Activated CD8-positive, alpha-beta memory T cell treated with anti-CD3 and anti-CD28 coated beads, Interleukin-2, amount 10 ng/mL, durations not matched to agents 7 days and 5 days (primary cell): ENCODE measurements around the gene PCDHGA1. TPM values are rescaled to one million over a fixed set of nuclear protein-coding genes. Genes with fewer than 3 reads are reported as not detected.
A peak's percentile ranks its signal among the peaks of the same experiment; 100 is the strongest.
"Not testable (repeated sequence)": the region's sequence is repeated elsewhere in the genome, so short reads cannot be mapped to it uniquely, and the experiment has no call there.

Source experiments
- ATAC-seq: fragments of 150-1000 bp; cut with Tn5 transposase; one replicate; pipeline ENCODE4 v1.10.0; 2021; ENCODE audit warnings: moderate library complexity
- CTCF ChIA-PET: fragments of 350-600 bp; sonication (Branson Sonifier 250); formaldehyde crosslinking; loops from one replicate; lab custom pipeline; 2021; ENCODE audit warnings: antibody characterized with exemption; lab: Charles Lee
- DNase-seq: peaks from one replicate; pipeline ENCODE4 v3.0.0-alpha.2; 2020
- H3K27ac Mint-ChIP-seq: one replicate; pipeline ENCODE4 v1.8.0; 2021; ENCODE audit warnings: mild to moderate bottlenecking, mixed read lengths
- H3K27me3 Mint-ChIP-seq: one replicate; pipeline ENCODE4 v1.8.0; 2021; ENCODE audit warnings: mixed read lengths
- H3K36me3 Mint-ChIP-seq: one replicate; pipeline ENCODE4 v1.8.0; 2021; ENCODE audit warnings: mild to moderate bottlenecking, mixed read lengths
- H3K4me1 Mint-ChIP-seq: one replicate; pipeline ENCODE4 v1.8.0; 2021; ENCODE audit warnings: mixed read lengths
- H3K4me3 Mint-ChIP-seq: one replicate; pipeline ENCODE4 v1.8.0; 2021; ENCODE audit warnings: mild to moderate bottlenecking, moderate library complexity, mixed read lengths
- H3K9me3 Mint-ChIP-seq: one replicate; pipeline ENCODE4 v1.8.0; 2022; ENCODE audit warnings: low read depth, mixed read lengths
- total RNA-seq, 2 experiments: library from RNA; stranded (reverse); gene quantifications; one replicate each; pipeline ENCODE4 v1.2.3, GENCODE V29; 2021

Gene PCDHGA1
- total RNA-seq, 2 experiments from 2014 or later: not detected

DNA sequence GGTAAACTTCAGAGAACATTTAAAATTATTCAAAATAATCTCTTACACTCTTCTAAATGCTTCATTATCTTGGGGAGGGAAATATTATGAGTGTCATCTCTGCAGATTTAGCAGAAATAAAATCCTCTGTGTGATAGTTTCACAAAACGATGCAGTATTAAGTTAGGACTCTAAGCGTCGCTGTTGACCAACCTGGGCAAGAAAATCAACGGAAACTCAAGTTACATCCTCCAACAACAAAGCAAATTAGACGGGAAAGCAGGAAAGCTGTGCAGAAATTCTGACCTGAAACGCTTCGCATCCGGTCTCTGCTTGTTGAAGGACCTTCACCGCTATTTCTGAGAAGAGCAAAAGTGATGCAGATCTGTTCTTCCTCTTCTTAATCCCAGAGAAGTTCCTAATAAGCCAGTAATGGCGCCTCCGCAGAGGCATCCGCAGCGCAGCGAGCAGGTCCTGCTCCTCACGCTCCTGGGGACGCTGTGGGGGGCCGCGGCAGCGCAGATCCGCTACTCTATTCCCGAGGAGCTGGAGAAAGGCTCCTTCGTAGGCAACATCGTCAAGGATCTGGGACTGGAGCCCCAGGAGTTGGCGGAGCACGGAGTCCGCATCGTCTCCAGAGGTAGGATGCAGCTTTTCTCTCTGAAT, 43.5 kb downstream of the PCDHGA1 start, which contains the start of gene PCDHGA6:
Gene PCDHGA6, plus strand, starts transcription at position 219 of the 645 bp plus-strand sequence. Its CDS starts 193 bp downstream, at position 412.
- CTCF ChIA-PET: interaction anchor here (1.7 kb wide), 1 partner anchor 56 kb away, joined by 4 read pairs; the partner anchor contains the start of gene PCDHGA12
- H3K4me1 Mint-ChIP-seq: peaks cover 2% of the 10 kb centered on the region
- no peak within 1 kb of the TSS for H3K27ac Mint-ChIP-seq
- H3K4me3 Mint-ChIP-seq: no peak within 1 kb of the TSS
- peaks cover 24% of the 10 kb centered on the region for H3K9me3 Mint-ChIP-seq
- H3K36me3 Mint-ChIP-seq: no peaks in the 10 kb centered on the region
- DNase-seq (no peak), ATAC-seq (no peak)
- H3K27me3 Mint-ChIP-seq: peaks cover 53% of the 10 kb centered on the region

DNA sequence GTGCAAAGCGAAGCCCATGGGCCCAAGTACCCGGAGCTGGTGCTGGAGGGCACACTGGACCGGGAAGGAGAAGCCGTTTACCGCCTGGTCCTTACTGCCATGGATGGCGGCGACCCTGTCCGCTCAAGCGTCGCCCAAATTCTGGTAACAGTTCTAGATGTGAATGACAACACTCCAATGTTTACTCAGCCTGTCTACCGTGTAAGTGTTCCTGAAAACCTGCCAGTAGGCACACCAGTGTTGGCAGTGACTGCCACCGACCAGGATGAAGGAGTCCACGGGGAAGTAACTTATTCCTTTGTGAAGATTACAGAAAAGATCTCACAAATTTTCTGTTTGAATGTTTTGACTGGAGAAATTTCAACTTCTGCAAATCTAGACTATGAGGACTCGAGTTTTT, 44.3 kb downstream of the PCDHGA1 start:
- DNase-seq: no peak
- Mint-ChIP-seq H3K4me1 (peaks cover 2% of the 10 kb centered on the region), H3K36me3 (no peaks in the 10 kb centered on the region), H3K27ac (no peak overlapping the region), H3K27me3 (peaks cover 54% of the 10 kb centered on the region), H3K4me3 (no peak overlapping the region), H3K9me3 (peaks cover 25% of the 10 kb centered on the region)
- ATAC-seq: no peak
- CTCF ChIA-PET: interaction anchor here (1.7 kb wide), 1 partner anchor 55 kb away, joined by 4 read pairs; the partner anchor contains the start of gene PCDHGA12

DNA sequence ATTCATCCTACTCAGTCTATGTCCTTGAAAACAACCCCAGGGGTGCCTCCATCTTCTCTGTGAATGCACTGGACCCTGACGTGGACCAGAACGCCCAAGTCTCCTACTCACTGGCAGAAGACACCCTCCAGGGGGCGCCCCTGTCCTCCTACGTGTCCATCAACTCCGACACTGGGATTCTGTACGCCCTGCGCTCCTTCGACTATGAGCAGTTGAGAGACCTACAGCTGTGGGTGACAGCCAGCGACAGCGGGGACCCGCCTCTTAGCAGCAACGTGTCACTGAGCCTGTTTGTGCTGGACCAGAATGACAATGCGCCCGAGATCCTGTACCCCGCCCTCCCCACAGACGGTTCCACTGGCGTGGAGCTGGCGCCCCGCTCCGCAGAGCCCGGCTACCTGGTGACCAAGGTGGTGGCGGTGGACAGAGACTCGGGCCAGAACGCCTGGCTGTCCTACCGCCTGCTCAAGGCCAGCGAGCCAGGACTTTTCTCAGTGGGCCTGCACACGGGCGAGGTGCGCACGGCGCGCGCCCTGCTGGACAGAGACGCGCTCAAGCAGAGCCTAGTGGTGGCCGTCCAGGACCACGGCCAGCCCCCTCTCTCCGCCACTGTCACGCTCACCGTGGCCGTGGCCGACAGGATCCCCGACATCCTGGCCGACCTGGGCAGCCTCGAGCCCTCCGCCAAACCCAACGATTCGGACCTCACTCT, 45.3 kb downstream of the PCDHGA1 start:
- H3K9me3 Mint-ChIP-seq: peaks cover 25% of the 10 kb centered on the region
- CTCF ChIA-PET: not testable (repeated sequence)

DNA sequence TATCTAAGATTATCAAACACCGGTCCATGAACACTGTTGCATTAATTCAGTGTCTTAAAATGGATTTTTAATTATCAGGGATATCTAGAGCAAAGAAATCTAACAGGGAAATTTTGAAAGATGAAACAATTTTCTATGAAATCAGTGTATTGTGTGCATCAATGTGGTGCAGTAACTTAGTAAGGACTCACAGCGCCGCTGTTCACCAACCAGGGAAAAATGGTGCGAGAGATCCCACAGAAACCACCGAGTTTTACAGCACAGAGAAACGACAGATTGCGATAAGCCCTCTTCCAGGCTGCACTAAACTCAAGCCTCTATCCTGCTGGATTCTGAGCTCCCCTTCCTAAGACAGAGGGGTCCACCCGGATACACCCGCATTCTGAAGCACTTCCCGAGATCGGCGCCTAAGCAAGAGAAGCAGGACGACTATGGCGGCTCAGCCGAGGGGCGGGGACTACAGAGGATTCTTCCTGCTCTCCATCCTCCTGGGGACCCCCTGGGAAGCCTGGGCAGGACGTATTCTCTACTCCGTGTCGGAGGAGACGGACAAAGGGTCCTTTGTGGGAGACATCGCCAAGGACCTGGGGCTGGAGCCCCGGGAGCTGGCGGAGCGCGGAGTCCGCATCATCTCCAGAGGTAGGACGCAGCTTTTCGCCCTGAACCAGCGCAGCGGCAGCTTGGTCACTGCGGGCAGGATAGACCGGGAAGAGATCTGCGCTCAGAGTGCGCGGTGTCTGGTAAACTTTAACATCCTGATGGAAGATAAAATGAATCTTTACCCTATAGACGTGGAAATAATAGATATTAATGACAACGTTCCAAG, 52.4 kb downstream of the PCDHGA1 start, which contains the start of gene PCDHGA7:
Gene PCDHGA7, plus strand, starts transcription at position 274 of the 826 bp plus-strand sequence. Its CDS starts 158 bp downstream, at position 432.
- ATAC-seq: no peak
- no peak for DNase-seq
- H3K4me3 Mint-ChIP-seq: no peak within 1 kb of the TSS
- H3K4me1 Mint-ChIP-seq: no peaks in the 10 kb centered on the region
- peak within 1 kb of the TSS; percentile 28 for H3K27ac Mint-ChIP-seq
- H3K9me3 Mint-ChIP-seq: peaks cover 7% of the 10 kb centered on the region
- H3K27me3 Mint-ChIP-seq: peaks cover 57% of the 10 kb centered on the region
- H3K36me3 Mint-ChIP-seq: peaks cover 2% of the 10 kb centered on the region
- CTCF ChIA-PET: interaction anchor here (0.9 kb wide), 1 partner anchor 13 kb away, joined by 3 read pairs; no protein-coding TSS in a partner anchor

More for the DNA sequence above, 45.3 kb downstream of the PCDHGA1 start:
- H3K27me3 Mint-ChIP-seq: peaks cover 49% of the 10 kb centered on the region
- not testable (repeated sequence) for H3K4me1 Mint-ChIP-seq, ATAC-seq, H3K27ac Mint-ChIP-seq, DNase-seq, H3K36me3 Mint-ChIP-seq, H3K4me3 Mint-ChIP-seq

DNA sequence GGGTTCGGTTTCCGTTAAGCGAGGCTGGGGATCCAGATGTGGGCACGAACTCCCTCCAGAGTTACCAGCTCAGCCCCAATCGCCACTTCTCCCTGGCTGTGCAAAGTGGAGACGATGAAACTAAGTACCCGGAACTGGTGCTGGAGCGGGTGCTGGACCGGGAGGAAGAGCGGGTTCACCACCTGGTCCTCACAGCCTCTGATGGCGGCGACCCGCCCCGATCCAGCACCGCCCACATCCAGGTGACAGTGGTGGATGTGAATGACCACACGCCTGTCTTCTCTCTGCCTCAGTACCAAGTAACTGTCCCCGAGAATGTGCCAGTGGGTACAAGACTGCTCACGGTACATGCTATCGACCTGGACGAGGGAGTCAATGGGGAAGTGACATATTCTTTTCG, 53.0 kb downstream of the PCDHGA1 start:
- Mint-ChIP-seq H3K27me3 (peaks cover 59% of the 10 kb centered on the region), H3K36me3 (peaks cover 2% of the 10 kb centered on the region), H3K4me3 (no peak overlapping the region), H3K4me1 (no peaks in the 10 kb centered on the region), H3K27ac (peak overlapping the region; percentile 28), H3K9me3 (peaks cover 7% of the 10 kb centered on the region)
- DNase-seq (no peak), ATAC-seq (no peak)
- CTCF ChIA-PET: interaction anchor here (0.9 kb wide), 1 partner anchor 12 kb away, joined by 3 read pairs; no protein-coding TSS in a partner anchor

DNA sequence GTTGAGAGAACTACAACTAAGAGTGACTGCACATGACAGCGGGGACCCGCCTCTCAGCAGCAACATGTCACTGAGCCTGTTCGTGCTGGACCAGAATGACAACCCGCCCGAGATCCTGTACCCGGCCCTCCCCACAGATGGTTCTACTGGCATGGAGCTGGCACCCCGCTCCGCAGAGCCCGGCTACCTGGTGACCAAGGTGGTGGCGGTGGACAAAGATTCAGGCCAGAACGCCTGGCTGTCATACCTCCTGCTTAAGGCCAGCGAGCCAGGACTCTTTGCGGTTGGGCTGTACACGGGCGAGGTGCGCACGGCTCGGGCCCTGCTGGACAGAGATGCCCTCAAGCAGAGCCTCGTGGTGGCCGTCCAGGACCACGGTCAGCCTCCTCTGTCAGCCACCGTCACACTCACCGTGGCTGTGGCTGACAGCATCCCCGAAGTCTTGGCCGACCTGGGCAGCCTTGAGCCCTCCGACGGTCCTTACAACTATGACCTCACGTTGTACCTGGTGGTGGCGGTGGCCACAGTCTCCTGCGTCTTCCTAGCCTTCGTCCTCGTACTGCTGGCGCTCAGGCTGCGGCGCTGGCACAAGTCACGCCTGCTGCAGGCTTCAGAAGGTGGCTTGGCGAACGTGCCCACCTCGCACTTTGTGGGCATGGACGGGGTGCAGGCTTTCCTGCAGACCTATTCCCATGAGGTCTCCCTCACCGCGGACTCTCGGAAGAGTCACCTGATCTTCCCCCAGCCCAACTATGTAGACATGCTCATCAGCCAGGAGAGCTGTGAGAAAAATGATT, 54.4 kb downstream of the PCDHGA1 start:
- no peak for DNase-seq
- Mint-ChIP-seq H3K27me3 (peaks cover 58% of the 10 kb centered on the region), H3K27ac (no peak overlapping the region)

DNA sequence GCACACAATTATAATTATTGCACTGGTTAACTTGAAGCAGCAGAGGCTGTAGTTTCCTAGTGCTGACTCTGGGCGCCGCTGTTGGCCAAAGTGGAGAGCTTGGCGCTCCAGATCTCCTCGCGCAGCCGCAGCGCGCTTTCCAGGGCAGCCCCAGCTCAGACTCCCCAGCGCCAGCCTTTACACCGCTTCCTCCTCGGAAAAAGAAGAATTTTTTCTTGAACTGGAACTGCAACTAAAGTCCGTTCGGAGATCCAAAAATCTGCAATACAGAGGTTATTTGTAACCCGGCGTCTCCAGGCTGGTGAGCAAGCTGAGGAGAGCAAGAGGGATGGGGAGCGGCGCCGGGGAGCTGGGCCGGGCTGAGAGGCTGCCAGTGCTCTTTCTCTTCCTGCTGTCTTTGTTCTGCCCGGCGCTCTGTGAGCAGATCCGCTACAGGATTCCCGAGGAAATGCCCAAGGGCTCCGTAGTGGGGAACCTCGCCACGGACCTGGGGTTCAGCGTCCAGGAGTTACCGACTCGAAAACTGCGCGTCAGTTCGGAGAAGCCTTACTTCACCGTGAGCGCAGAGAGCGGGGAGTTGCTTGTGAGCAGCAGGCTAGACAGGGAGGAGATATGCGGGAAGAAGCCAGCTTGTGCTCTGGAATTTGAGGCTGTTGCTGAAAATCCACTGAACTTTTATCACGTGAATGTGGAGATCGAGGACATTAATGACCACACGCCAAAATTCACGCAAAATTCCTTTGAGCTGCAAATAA, 57.4 kb downstream of the PCDHGA1 start, which contains the start of gene PCDHGB4:
Gene PCDHGB4, plus strand, starts transcription at position 142 of the 755 bp plus-strand sequence. Its CDS starts 187 bp downstream, at position 329.
- CTCF ChIA-PET: interaction anchor here (1.5 kb wide), 1 partner anchor 42 kb away, joined by 3 read pairs; the partner anchor contains the start of gene PCDHGA12
- not testable (repeated sequence) for H3K36me3 Mint-ChIP-seq, DNase-seq, H3K4me3 Mint-ChIP-seq, H3K4me1 Mint-ChIP-seq, H3K27ac Mint-ChIP-seq, ATAC-seq
- peaks cover 56% of the 10 kb centered on the region for H3K27me3 Mint-ChIP-seq
- H3K9me3 Mint-ChIP-seq: peaks cover 18% of the 10 kb centered on the region

More for the DNA sequence above, 54.4 kb downstream of the PCDHGA1 start:
- peaks cover 9% of the 10 kb centered on the region for H3K9me3 Mint-ChIP-seq
- CTCF ChIA-PET: no interaction called here
- H3K4me3 Mint-ChIP-seq: no peak overlapping the region
- peaks cover 5% of the 10 kb centered on the region for H3K36me3 Mint-ChIP-seq
- no peaks in the 10 kb centered on the region for H3K4me1 Mint-ChIP-seq
- no peak for ATAC-seq

DNA sequence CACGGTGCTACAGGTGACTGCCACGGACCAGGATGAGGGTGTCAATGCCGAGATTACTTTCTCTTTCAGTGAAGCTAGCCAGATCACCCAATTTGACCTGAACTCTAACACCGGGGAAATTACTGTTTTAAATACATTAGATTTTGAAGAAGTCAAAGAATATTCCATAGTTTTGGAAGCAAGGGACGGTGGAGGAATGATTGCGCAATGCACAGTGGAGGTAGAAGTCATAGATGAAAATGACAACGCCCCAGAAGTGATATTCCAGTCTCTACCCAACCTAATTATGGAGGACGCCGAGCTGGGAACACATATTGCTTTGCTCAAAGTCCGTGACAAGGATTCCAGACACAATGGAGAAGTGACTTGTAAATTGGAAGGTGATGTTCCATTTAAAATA, 58.3 kb downstream of the PCDHGA1 start:
- Mint-ChIP-seq H3K36me3 (peaks cover 4% of the 10 kb centered on the region), H3K27me3 (peaks cover 48% of the 10 kb centered on the region), H3K4me3 (no peak overlapping the region), H3K27ac (no peak overlapping the region), H3K9me3 (peaks cover 18% of the 10 kb centered on the region), H3K4me1 (no peaks in the 10 kb centered on the region)
- CTCF ChIA-PET: interaction anchor here (1.5 kb wide), 1 partner anchor 41 kb away, joined by 3 read pairs; the partner anchor contains the start of gene PCDHGA12
- no peak for DNase-seq
- no peak for ATAC-seq

DNA sequence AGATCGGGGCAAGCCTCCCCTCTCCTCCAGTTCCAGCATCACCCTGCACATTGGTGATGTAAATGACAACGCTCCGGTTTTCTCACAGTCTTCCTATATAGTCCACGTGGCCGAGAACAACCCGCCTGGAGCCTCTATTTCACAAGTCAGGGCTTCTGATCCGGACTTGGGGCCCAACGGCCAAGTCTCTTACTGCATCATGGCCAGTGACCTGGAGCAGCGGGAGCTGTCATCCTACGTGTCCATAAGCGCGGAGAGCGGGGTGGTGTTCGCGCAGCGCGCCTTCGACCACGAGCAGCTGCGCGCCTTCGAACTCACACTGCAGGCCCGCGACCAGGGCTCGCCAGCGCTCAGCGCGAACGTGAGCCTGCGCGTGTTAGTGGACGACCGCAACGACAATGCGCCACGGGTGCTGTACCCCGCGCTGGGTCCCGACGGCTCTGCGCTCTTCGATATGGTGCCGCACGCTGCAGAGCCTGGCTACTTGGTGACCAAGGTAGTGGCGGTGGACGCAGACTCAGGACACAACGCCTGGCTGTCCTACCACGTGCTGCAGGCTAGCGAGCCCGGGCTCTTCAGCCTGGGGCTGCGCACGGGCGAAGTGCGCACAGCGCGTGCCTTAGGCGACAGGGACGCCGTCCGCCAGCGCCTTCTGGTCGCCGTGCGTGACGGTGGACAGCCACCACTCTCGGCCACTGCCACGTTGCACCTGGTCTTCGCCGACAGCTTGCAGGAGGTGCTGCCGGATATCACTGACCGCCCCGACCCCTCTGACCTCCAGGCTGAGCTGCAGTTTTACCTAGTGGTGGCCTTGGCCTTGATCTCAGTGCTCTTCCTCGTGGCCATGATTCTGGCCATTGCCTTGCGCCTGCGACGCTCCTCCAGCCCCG, 59.1 kb downstream of the PCDHGA1 start:
- ATAC-seq: no peak

DNA sequence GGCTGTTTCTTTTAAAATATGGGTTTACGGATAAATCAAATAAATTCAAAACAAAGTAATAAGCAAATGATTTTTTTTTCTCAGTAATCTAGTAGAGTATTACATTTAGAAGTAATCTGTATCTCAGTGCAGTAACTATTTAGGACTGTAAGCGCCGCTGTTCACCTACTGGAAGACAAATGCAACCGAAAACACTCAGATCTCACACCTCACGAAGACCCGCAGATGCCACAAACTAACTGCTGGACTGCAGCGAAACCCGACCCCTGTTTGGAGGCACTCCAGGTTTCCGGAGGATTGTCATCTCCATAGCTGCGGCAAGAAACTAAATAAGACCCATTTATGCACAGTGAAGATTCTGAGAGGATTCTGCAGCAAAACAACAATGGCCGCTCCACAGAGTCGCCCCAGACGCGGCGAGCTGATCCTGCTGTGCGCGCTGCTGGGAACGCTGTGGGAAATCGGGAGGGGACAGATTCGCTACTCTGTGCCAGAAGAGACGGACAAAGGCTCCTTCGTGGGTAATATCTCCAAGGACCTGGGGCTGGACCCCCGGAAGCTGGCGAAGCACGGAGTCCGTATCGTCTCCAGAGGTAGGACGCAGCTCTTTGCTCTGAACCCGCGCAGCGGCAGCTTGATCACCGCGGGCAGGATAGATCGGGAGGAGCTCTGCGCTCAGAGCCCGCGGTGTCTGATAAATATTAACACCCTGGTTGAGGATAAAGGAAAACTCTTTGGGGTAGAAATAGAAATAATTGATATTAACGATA, 62.3 kb downstream of the PCDHGA1 start, which contains the start of gene PCDHGA8:
Gene PCDHGA8, plus strand, starts transcription at position 205 of the 770 bp plus-strand sequence. Its CDS starts 181 bp downstream, at position 386.
- Mint-ChIP-seq H3K27ac (no peak within 1 kb of the TSS), H3K27me3 (peaks cover 40% of the 10 kb centered on the region), H3K36me3 (peaks cover 7% of the 10 kb centered on the region), H3K4me1 (no peaks in the 10 kb centered on the region), H3K9me3 (peaks cover 15% of the 10 kb centered on the region), H3K4me3 (no peak within 1 kb of the TSS)
- DNase-seq (no peak), ATAC-seq (no peak)
- CTCF ChIA-PET: interaction anchor here (1.0 to 1.3 kb wide), 2 partner anchors 28 to 120 kb away, joined by 3 read pairs; partner anchors contain the start of gene PCDHGA11

More for the DNA sequence above, 59.1 kb downstream of the PCDHGA1 start:
- Mint-ChIP-seq H3K4me3 (no peak overlapping the region), H3K4me1 (no peaks in the 10 kb centered on the region), H3K27me3 (peaks cover 50% of the 10 kb centered on the region), H3K9me3 (peaks cover 18% of the 10 kb centered on the region), H3K36me3 (peaks cover 4% of the 10 kb centered on the region), H3K27ac (no peak overlapping the region)
- no peak for DNase-seq
- CTCF ChIA-PET: no interaction called here
